ENCODE measurements around the gene GON4L. TPM values are rescaled to one million over a fixed set of nuclear protein-coding genes. Genes with fewer than 3 reads are reported as not detected.
"Not testable (repeated sequence)": the region's sequence is repeated elsewhere in the genome, so short reads cannot be mapped to it uniquely, and the experiment has no call there.

GON4L gene
- total RNA-seq, 1 experiment from 2014 or later, result 67.1 TPM

GRCh38 chr1:155847823-155848529, 9.0 kb downstream of the GON4L start:
- CTCF ChIA-PET, result no interaction called here
- DNase-seq, result no peak
- H3K36me3 Mint-ChIP-seq (ENCODE audit: insufficient read depth, unreplicated experiment), result peaks cover 70% of the 10 kb centered on the region
- no peak overlapping the region for H3K27ac Mint-ChIP-seq (ENCODE audit: unreplicated experiment)
- TF ChIP-seq CTCF (IDR thresholded peaks at IDR 0.05; ENCODE audit: unreplicated experiment), result no peak
- no peak overlapping the region for H3K4me3 Mint-ChIP-seq (ENCODE audit: low read depth, unreplicated experiment)
- no TSS peak for BruUV-seq (replicated peaks)
- no peaks in the 10 kb centered on the region for H3K27me3 Mint-ChIP-seq (ENCODE audit: unreplicated experiment)
- peaks cover 15% of the 10 kb centered on the region for H3K4me1 Mint-ChIP-seq (ENCODE audit: low read depth, unreplicated experiment)
- intact Hi-C loops (cut with micrococcal nuclease; ENCODE audit: unreplicated experiment), result no loop called here
- no peaks in the 10 kb centered on the region for H3K9me3 Mint-ChIP-seq (ENCODE audit: low read depth, unreplicated experiment)

- intact Hi-C loops (cut with micrococcal nuclease; ENCODE audit: unreplicated experiment), result no loop called here
- Mint-ChIP-seq H3K27ac (ENCODE audit: unreplicated experiment) (no peak overlapping the region), H3K36me3 (ENCODE audit: insufficient read depth, unreplicated experiment) (peaks cover 42% of the 10 kb centered on the region), H3K4me3 (ENCODE audit: low read depth, unreplicated experiment) (no peak overlapping the region), H3K27me3 (ENCODE audit: unreplicated experiment) (no peaks in the 10 kb centered on the region), H3K9me3 (ENCODE audit: low read depth, unreplicated experiment) (no peaks in the 10 kb centered on the region), H3K4me1 (ENCODE audit: low read depth, unreplicated experiment) (peaks cover 8% of the 10 kb centered on the region)
- CTCF ChIA-PET, result no interaction called here
- no peak for DNase-seq
- TF ChIP-seq CTCF (IDR thresholded peaks at IDR 0.05; ENCODE audit: unreplicated experiment), result no peak
- BruUV-seq (replicated peaks), result no TSS peak
These were observed 12.1 kb downstream of the GON4L start for GRCh38 chr1:155844860-155845421.

GRCh38 chr1:155840386-155840785, 16.6 kb downstream of the GON4L start:
- no peak overlapping the region for H3K27ac Mint-ChIP-seq (ENCODE audit: unreplicated experiment)
- TF ChIP-seq CTCF (IDR thresholded peaks at IDR 0.05; ENCODE audit: unreplicated experiment), result no peak
- H3K4me1 Mint-ChIP-seq (ENCODE audit: low read depth, unreplicated experiment), result peaks cover 8% of the 10 kb centered on the region
- peaks cover 14% of the 10 kb centered on the region for H3K36me3 Mint-ChIP-seq (ENCODE audit: insufficient read depth, unreplicated experiment)
- H3K27me3 Mint-ChIP-seq (ENCODE audit: unreplicated experiment), result no peaks in the 10 kb centered on the region
- CTCF ChIA-PET, result interaction anchor here (1.1 kb wide), 2 partner anchors 10 to 17 kb away, joined by 3 read pairs; partner anchors contain the start of gene GON4L
- intact Hi-C loops (cut with micrococcal nuclease; ENCODE audit: unreplicated experiment), result no loop called here
- H3K9me3 Mint-ChIP-seq (ENCODE audit: low read depth, unreplicated experiment), result no peaks in the 10 kb centered on the region
- BruUV-seq (replicated peaks), result no TSS peak
- DNase-seq, result no peak
- no peak overlapping the region for H3K4me3 Mint-ChIP-seq (ENCODE audit: low read depth, unreplicated experiment)

- Mint-ChIP-seq H3K27me3 (ENCODE audit: unreplicated experiment) (no peaks in the 10 kb centered on the region), H3K36me3 (ENCODE audit: insufficient read depth, unreplicated experiment) (peaks cover 6% of the 10 kb centered on the region), H3K9me3 (ENCODE audit: low read depth, unreplicated experiment) (no peaks in the 10 kb centered on the region), H3K27ac (ENCODE audit: unreplicated experiment) (no peak overlapping the region), H3K4me3 (ENCODE audit: low read depth, unreplicated experiment) (no peak overlapping the region), H3K4me1 (ENCODE audit: low read depth, unreplicated experiment) (no peaks in the 10 kb centered on the region)
- no TSS peak for BruUV-seq (replicated peaks)
- DNase-seq, result no peak
- no peak for TF ChIP-seq CTCF (IDR thresholded peaks at IDR 0.05; ENCODE audit: unreplicated experiment)
- intact Hi-C loops (cut with micrococcal nuclease; ENCODE audit: unreplicated experiment), result no loop called here
- CTCF ChIA-PET, result interaction anchor here (0.7 kb wide), 1 partner anchor 21 kb away, joined by 3 read pairs; no protein-coding TSS in a partner anchor
These were observed 21.5 kb downstream of the GON4L start for GRCh38 chr1:155835548-155835947.

- H3K36me3 Mint-ChIP-seq (ENCODE audit: insufficient read depth, unreplicated experiment); intact Hi-C loops (cut with micrococcal nuclease; ENCODE audit: unreplicated experiment); H3K9me3 Mint-ChIP-seq (ENCODE audit: low read depth, unreplicated experiment); H3K27me3 Mint-ChIP-seq (ENCODE audit: unreplicated experiment); H3K4me3 Mint-ChIP-seq (ENCODE audit: low read depth, unreplicated experiment); H3K27ac Mint-ChIP-seq (ENCODE audit: unreplicated experiment); DNase-seq; BruUV-seq (replicated peaks); H3K4me1 Mint-ChIP-seq (ENCODE audit: low read depth, unreplicated experiment); CTCF ChIA-PET: not testable (repeated sequence)
These were observed 22.1 kb downstream of the GON4L start for GRCh38 chr1:155834927-155835399.
